HT-29 (cell line): ENCODE results near the gene ZMAT5. TPM values are rescaled to one million over a fixed set of nuclear protein-coding genes. Genes with fewer than 3 reads are reported as not detected.
A peak's percentile ranks its signal among the peaks of the same experiment; 100 is the strongest.

Experiments used
- DNase-seq: peaks from one replicate; pipeline ENCODE4 v3.0.0-alpha.2; 2015; ENCODE audit warnings: low spot score
- total RNA-seq: library from RNA; depleted of rRNA; stranded (reverse); fragments of >200 nt; shearing (Covaris generic); gene quantifications from 2 replicates; pipeline ENCODE4 v1.2.3, GENCODE V29; 2014; rRNA removed

ZMAT5 gene, protein sequence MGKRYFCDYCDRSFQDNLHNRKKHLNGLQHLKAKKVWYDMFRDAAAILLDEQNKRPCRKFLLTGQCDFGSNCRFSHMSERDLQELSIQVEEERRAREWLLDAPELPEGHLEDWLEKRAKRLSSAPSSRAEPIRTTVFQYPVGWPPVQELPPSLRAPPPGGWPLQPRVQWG
- total RNA-seq: 21.5 and 30.0 TPM in 2 replicates

DNA sequence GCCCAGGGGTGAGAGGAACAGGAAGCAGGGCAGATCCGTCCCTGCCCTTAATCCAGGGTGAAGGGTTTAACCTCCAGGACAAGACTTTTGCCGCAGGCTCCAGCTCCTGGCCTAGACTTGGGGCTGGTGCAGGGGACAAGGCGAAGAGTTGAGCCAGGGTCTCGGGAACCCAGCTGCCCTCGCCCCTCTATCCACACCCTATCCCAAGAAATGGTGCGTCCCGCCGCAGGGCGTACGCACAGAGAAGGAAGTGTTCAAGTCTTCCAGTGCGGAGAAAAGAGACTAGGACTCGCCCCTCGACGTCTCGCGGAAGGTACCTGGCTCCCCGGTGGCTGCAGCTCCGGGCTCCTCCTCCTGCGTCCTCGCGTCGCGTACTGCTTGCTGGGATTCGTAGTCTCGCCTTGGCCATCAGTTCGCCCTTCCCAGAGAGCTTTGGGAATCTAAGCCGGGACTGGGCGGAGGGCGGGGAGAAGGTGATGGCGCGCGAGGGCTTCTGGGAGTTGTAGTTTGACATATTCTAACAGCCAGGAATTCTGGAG lies at the start of gene ZMAT5:
TSS of gene ZMAT5 (minus strand) at position 376 of the 539 bp plus-strand sequence. CDS start 18,463 bp downstream, outside the sequence.
- DNase-seq: peak; percentile 100

DNA sequence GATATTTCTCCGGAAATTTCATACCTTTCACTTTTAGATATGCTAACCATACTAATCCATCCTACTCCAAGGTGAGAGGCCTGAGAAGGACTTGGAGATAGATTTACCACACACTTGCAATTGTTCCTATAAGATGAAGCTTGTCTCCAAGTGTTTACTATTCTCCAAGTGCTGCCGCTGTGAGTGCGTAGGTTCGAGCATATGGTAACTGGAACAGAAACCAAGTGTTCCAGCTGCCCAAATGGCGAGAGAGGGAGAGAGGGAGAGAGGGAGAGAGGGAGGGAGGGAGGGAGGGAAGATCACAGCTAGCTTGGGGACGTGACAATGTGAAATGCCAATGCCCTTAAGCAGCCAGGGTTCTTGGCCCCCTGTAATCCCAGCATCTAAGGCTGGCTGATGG lies 49.7 kb upstream of the ZMAT5 start:
- no peak for DNase-seq

DNA sequence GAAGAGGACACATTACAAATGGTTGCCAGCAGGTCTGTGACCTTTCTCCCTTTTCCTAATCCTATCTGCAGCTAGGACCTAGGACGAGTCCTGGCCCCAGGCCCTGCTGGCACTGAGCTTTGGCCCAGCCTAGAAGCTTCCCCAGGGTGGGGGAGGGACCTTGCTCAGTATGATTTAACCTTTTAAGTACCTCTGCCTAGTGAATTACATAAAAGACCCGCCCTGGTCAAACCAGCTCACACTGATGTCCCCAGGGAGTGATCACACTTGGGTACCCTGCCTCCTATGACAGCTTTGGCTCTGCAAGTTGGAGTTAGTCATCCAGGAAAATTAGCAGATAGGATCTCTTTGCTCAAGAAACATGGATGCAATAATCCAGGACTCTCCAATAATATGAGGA lies 49.3 kb upstream of the ZMAT5 start:
- no peak for DNase-seq

- DNase-seq: no peak
Measured at GRCh38 chr22:29815580-29815979, 48.8 kb upstream of the ZMAT5 start.

- DNase-seq: no peak
Measured at GRCh38 chr22:29814003-29814402, 47.2 kb upstream of the ZMAT5 start.

DNA sequence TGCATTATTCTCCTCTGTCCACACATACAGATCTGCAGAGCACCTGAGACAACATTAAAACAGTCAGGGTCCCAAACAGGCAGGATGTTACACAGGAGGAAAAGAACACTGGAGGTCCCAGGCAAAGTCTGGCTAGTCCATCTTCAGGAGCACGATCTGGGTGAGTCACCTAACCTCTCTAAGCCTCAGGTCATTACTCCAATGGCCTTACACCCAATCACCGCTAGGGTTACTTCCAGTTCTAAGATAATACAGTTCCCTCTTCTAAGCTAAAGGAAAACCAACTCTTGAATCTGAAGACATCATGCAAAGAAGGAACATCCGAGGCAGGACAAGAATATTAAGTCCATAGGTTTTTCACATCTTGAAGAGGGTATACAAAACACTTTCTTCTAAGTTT lies 46.8 kb upstream of the ZMAT5 start:
- peak; percentile 72 for DNase-seq

DNA sequence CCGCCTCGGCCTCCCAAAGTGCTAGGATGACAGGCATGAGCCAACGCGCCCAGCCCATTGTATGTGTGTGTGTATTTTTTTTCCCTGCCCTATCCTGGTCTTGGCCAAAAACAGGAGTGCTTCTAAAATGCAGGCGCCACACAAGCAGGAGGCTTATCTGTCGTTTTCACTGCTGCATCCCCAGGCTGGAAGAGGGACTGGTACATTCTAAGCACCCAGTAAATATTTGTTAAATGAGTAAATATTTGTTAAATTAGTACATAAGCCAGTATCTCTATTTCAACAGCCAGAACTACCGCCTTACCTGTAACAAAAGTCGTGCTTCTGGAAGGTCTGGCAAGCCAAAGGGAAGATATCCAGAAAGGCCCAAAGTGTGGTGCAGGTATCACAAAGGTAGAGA lies 46.3 kb upstream of the ZMAT5 start:
- DNase-seq: no peak

- DNase-seq: no peak
Measured at GRCh38 chr22:29811377-29811776, 44.6 kb upstream of the ZMAT5 start.

- DNase-seq: no peak
Measured at GRCh38 chr22:29810216-29810615, 43.4 kb upstream of the ZMAT5 start.

GRCh38 chr22:29806196-29806595 lies 39.4 kb upstream of the ZMAT5 start:
- DNase-seq: no peak

DNA sequence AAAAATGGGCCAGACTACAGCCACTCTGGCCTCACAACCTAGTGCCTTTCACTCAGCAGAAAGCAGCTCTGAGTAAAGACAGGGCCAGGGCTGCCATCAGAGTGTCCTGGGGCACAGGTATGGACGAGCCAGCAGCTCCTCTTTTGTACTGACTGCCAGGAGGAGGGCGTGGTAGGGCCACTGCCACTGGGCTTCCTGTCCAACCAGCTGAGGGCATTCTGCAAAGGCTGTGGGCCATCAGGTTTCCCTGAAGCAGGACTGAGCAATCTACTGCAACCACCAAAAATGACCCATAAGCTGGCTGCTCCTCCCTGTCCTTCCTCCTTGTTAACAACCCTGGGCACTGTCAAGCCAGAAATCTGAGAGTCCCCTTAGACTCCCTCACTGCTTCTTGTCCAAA lies 38.2 kb upstream of the ZMAT5 start:
- DNase-seq: no peak

- no peak for DNase-seq
Measured at GRCh38 chr22:29803190-29803589, 36.4 kb upstream of the ZMAT5 start.

DNA sequence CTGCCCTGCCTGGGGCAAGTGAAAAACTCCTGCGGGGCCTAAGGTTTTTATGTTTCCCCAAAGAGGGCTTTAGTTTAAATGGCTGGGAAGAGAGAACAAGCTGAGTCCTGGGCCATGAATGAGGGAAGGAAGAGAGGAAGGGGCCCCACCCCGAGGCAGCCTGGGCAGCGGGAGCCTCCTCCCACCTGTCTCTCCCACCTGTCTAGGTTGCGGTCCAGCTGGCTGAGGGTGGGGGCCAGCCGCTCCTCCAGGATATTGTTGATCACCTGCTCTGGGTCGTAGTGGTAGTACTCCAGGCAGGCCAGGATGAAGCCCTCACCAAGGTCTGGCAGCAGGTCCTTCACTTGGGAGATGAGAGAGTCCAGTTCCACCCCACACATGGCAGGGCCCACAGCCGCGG lies 35.0 kb upstream of the ZMAT5 start:
- DNase-seq: no peak

DNA sequence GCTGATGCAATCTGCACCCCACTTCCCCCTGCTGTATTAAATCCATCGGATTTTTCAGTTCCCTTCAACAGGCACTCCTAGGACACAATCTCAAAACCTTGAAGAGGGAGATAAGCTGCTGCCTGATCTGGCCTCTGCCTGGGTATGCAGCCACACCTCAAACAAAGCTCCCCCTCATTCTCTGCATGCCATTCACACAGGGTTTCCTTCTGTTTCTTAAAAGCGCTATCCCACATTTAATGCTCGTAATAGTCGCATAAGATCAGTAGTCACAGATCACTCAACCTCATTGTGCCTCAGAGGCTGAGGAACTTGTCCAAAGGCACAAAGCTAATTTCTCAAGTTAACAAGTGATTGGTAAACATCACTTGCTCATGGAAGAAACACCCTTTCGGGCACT lies 34.3 kb upstream of the ZMAT5 start:
- DNase-seq: no peak

GRCh38 chr22:29799217-29799680 lies 32.4 kb upstream of the ZMAT5 start:
- peak; percentile 99 for DNase-seq

DNA sequence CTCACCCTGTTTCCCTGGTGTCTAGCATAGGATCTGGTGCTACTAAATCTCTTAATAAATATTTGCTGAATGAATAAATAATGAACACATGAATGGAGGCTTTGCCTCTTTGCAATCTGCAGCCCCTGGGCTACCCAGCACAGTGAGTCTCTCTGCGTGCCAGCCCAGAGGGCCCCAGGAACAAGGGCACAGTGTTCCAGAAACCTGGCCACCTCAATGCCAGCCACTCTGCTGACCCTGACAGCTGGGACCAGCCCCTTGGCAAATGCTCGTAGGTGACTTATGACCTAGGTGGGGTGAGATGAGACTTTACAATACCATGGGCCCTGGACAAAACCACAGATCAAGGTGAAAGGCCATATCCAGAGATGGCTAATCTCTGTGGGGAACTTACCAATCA lies 32.0 kb upstream of the ZMAT5 start:
- DNase-seq: no peak

DNA sequence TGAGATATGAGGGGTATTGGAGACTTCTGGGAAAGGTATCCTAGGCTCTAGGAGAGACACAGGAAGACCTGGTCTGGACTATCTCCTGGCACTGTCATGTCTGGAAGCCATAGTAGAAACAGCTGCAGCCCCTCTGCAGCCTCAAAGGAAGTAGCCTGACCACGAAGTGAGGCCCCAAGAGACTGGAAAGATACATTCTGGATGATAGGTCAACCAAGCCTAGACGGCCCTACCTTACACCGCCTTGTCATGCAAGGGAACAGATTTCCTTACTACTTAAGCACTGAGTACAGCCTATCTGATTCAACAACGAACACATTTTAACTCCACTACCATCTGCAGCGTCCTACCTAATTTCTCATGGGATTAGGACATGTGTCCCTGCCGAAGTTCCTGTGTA lies 31.5 kb upstream of the ZMAT5 start:
- DNase-seq: peak; percentile 54

- DNase-seq: no peak
Measured at GRCh38 chr22:29797351-29797750, 30.5 kb upstream of the ZMAT5 start.

- DNase-seq: no peak
Measured at GRCh38 chr22:29795663-29796062, 28.9 kb upstream of the ZMAT5 start.

DNA sequence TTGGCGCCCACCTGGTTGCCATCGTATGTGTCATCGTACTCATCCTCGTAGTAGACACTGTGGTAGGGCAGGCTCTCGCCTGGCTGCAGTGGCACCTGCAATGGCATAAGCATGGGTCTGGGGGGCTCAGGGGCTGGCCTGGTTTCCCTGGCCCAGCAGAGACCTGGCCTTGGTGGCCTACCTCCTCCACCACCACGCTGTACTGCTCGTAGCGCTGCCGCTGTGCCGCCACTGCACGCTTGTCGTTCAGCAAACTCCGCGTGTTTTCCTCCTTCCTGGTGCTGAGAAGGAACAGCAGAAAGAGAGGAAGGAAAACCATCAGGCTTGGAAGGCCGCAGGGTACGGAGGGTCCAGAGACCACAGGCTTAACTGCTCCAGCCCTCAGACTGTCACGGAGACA lies 26.6 kb upstream of the ZMAT5 start:
- no peak for DNase-seq

GRCh38 chr22:29790061-29790460 lies 23.3 kb upstream of the ZMAT5 start:
- DNase-seq: no peak

- DNase-seq: no peak
Measured at GRCh38 chr22:29788339-29789279, 21.8 kb upstream of the ZMAT5 start.
